Natural killer cell (primary cell): Measurements from ENCODE around the gene ADSS2. TPM values are rescaled to one million over a fixed set of nuclear protein-coding genes. Genes with fewer than 3 reads are reported as not detected.

Experiments used
- ATAC-seq, 3 donors: fragments of 150-1000 bp in 2 of 3; fragments of 200-7000 bp in 1 of 3; cut with Tn5 transposase; 1 replicate in 1 of 3; 2 replicates in 2 of 3; pipeline ENCODE4 v1.10.0; 2021; ENCODE audit warnings: mild to moderate bottlenecking in 2 of 3, moderate library complexity in 2 of 3
- DNase-seq, 2 donors: peaks; one replicate each; pipeline versions ENCODE4 v3.0.0 to v3.0.0-alpha.2; 2013 to 2021; ENCODE audit warnings: mixed read lengths in 1 of 2
- H3K27ac ChIP-seq: one replicate; pipeline ENCODE4 v1.5.1; 2013; ENCODE audit warnings: mild to moderate bottlenecking, low read length
- H3K27me3 ChIP-seq: one replicate; pipeline ENCODE4 v1.6.1; 2013; ENCODE audit warnings: low read length; ENCODE audit not compliant: control insufficient read depth, insufficient read depth
- H3K36me3 ChIP-seq: one replicate; pipeline ENCODE4 v1.6.1; 2013; ENCODE audit warnings: low read length; ENCODE audit not compliant: control insufficient read depth, insufficient read depth
- H3K4me1 ChIP-seq: one replicate; pipeline ENCODE4 v1.6.1; 2013; ENCODE audit warnings: low read length; ENCODE audit not compliant: control insufficient read depth, insufficient read depth
- H3K4me3 ChIP-seq: one replicate; pipeline ENCODE4 v1.5.1; 2013; ENCODE audit warnings: low read length
- H3K9me3 ChIP-seq: one replicate; pipeline ENCODE4 v1.6.1; 2013; ENCODE audit warnings: low read length; ENCODE audit not compliant: control insufficient read depth, insufficient read depth
- H3K27ac Mint-ChIP-seq, 2 donors: one replicate each; pipeline ENCODE4 v1.8.0; 2022; ENCODE audit warnings: mild to moderate bottlenecking in 2 of 2, mixed read lengths in 2 of 2, moderate library complexity in 1 of 2
- H3K27me3 Mint-ChIP-seq, 2 donors: one replicate each; pipeline ENCODE4 v1.8.0; 2022; ENCODE audit warnings: low read depth in 2 of 2, mixed read lengths in 2 of 2
- H3K36me3 Mint-ChIP-seq: one replicate; pipeline ENCODE4 v1.8.0; 2022; ENCODE audit warnings: mixed read lengths
- H3K4me1 Mint-ChIP-seq, 2 donors: one replicate each; pipeline ENCODE4 v1.8.0; 2022; ENCODE audit warnings: mixed read lengths in 2 of 2
- H3K4me3 Mint-ChIP-seq: one replicate; pipeline ENCODE4 v1.8.0; 2022; ENCODE audit warnings: mild to moderate bottlenecking, moderate library complexity, mixed read lengths
- H3K9me3 Mint-ChIP-seq, 2 donors: one replicate each; pipeline ENCODE4 v1.8.0; 2022; ENCODE audit warnings: mixed read lengths in 2 of 2
- CTCF ChIP-seq: fragments of 200-600 bp; IDR thresholded peaks from one replicate; pipeline ENCODE4 v1.8.0; 2022; ENCODE audit warnings: antibody characterized with exemption
- WGBS: methylation state at CpG from one replicate; pipeline ENCODE4 v1.1.7; 2013; ENCODE audit warnings: missing lambda C conversion rate; ENCODE audit not compliant: insufficient coverage; 5-methylcytosine and 5-hydroxymethylcytosine counted together
- intact Hi-C: fragments of 100-400 bp; cut with micrococcal nuclease; formaldehyde crosslinking; loops from one replicate; pipeline ENCODE4 v1.14.2; 2022
- total RNA-seq, 4 donors: library from RNA; stranded (reverse); fragments of 120-200 nt in 1 of 4; gene quantifications; one replicate each; pipeline versions ENCODE4 v1.2.3 to v1.2.4, GENCODE V29; 2013 to 2022

ADSS2 gene
- total RNA-seq, 3 donors from 2014 or later (not counting 1 experiment from before 2014, with no cell fraction given): 49.2 to 67.9 (median 54.8) TPM

GRCh38 chr1:244405856-244406255 is 45.9 kb downstream of the ADSS2 start:
- H3K27me3 Mint-ChIP-seq: no peaks in the 10 kb centered on the region
- no CpG with 5 or more reads among the region's 2 CpGs for WGBS

GRCh38 chr1:244403431-244403830 is 48.3 kb downstream of the ADSS2 start:
- intact Hi-C loops: no loop called here
- Histone ChIP-seq H3K27me3 (no peaks in the 10 kb centered on the region), H3K9me3 (peaks cover 7% of the 10 kb centered on the region), H3K4me3 (no peak overlapping the region), H3K36me3 (peaks cover 34% of the 10 kb centered on the region), H3K4me1 (no peaks in the 10 kb centered on the region), H3K27ac (no peak overlapping the region)
- TF ChIP-seq CTCF: no peak
- ATAC-seq (no peak), DNase-seq (no peak)
- H3K4me1 Mint-ChIP-seq: peaks cover 18 to 20% of the 10 kb centered on the region in 2 donors
- no peak overlapping the region for H3K4me3 Mint-ChIP-seq
- H3K9me3 Mint-ChIP-seq: peaks cover 4% of the 10 kb centered on the region in 2 donors
- no peak overlapping the region for H3K27ac Mint-ChIP-seq
- no peaks in the 10 kb centered on the region for H3K27me3 Mint-ChIP-seq
- H3K36me3 Mint-ChIP-seq: peaks cover 40% of the 10 kb centered on the region

More at GRCh38 chr1:244405856-244406255, 45.9 kb downstream of the ADSS2 start:
- Mint-ChIP-seq H3K9me3 (peaks cover 4% of the 10 kb centered on the region in 2 donors), H3K27ac (peak overlapping the region; percentile 89), H3K4me1 (peaks cover 22 to 26% of the 10 kb centered on the region in 2 donors), H3K36me3 (peaks cover 38% of the 10 kb centered on the region), H3K4me3 (no peak overlapping the region)
- H3K27me3 ChIP-seq: no peaks in the 10 kb centered on the region
- no peaks in the 10 kb centered on the region for H3K4me1 ChIP-seq
- H3K36me3 ChIP-seq: peaks cover 49% of the 10 kb centered on the region
- no peak overlapping the region for H3K4me3 ChIP-seq
- no peak overlapping the region for H3K27ac ChIP-seq
- DNase-seq: no peak
- TF ChIP-seq CTCF: no peak
- intact Hi-C loops: no loop called here
- H3K9me3 ChIP-seq: peaks cover 7% of the 10 kb centered on the region
- no peak for ATAC-seq

- peaks cover 10 to 13% of the 10 kb centered on the region in 2 donors for H3K4me1 Mint-ChIP-seq
- H3K9me3 Mint-ChIP-seq: peaks cover 4% of the 10 kb centered on the region in 2 donors
- Histone ChIP-seq H3K4me3 (no peak overlapping the region), H3K4me1 (no peaks in the 10 kb centered on the region), H3K27me3 (no peaks in the 10 kb centered on the region), H3K27ac (no peak overlapping the region), H3K9me3 (peaks cover 7% of the 10 kb centered on the region), H3K36me3 (peaks cover 28% of the 10 kb centered on the region)
- ATAC-seq (no peak), DNase-seq (no peak)
- 95% methylated on average over 2 of the region's 2 CpGs for WGBS
- no peak overlapping the region for H3K4me3 Mint-ChIP-seq
- intact Hi-C loops: no loop called here
- no peaks in the 10 kb centered on the region for H3K27me3 Mint-ChIP-seq
- no peak for TF ChIP-seq CTCF
- peaks cover 34% of the 10 kb centered on the region for H3K36me3 Mint-ChIP-seq
- peak overlapping the region in 1 of 2 donors; percentile 29 for H3K27ac Mint-ChIP-seq
These were observed 50.7 kb downstream of the ADSS2 start for GRCh38 chr1:244400974-244401373.

GRCh38 chr1:244397131-244397530 is 54.6 kb downstream of the ADSS2 start:
- no peak for TF ChIP-seq CTCF
- Histone ChIP-seq H3K9me3 (peaks cover 4% of the 10 kb centered on the region), H3K27ac (no peak overlapping the region), H3K27me3 (no peaks in the 10 kb centered on the region), H3K36me3 (peaks cover 13% of the 10 kb centered on the region), H3K4me1 (no peaks in the 10 kb centered on the region), H3K4me3 (no peak overlapping the region)
- Mint-ChIP-seq H3K27me3 (no peaks in the 10 kb centered on the region), H3K4me3 (no peak overlapping the region), H3K27ac (peak overlapping the region; percentile 11 to 19), H3K4me1 (peaks cover 9 to 13% of the 10 kb centered on the region in 2 donors), H3K36me3 (peaks cover 14% of the 10 kb centered on the region), H3K9me3 (peaks cover 4% of the 10 kb centered on the region in 2 donors)
- DNase-seq (no peak), ATAC-seq (no peak)
- intact Hi-C loops: no loop called here
